WI38 (cell line): Measurements from ENCODE around the gene LRRC57.

Experiments used
- H3K4me3 ChIP-seq: 2 replicates; pipeline ENCODE4 v1.5.1; 2011; ENCODE audit warnings: low read depth, mild to moderate bottlenecking, control low read depth, low read length
- TF ChIP-seq, protein P1 (sequence below): IDR thresholded peaks from 2 replicates; pipeline ENCODE4 v1.5.1; 2012; ENCODE audit warnings: low read depth, mild to moderate bottlenecking, control low read depth, low read length

Gene LRRC57

DNA sequence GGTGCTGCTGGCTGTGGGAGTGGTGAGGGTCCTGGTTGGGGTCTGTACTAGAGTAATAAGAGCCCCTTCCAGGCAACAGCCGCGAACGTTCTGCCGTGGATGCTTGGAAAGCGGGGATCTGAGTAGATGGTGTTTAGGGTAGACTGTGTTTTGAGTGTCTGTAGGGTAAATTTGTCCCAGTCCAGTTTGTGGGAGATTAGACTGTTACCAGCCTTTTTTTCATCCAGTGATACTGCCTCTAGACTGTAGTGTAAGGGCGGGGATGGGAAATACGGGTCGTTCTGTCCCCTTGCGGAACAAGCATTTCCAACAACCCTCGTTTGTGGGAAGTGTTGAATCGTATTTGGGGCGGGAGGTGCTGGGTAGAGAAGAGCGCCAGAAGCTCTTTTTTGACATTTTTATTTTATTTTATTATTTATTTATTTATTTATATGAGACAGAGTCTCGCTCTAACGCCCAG, 469 bp upstream of the LRRC57 start:
- TF ChIP-seq, protein P1, sequence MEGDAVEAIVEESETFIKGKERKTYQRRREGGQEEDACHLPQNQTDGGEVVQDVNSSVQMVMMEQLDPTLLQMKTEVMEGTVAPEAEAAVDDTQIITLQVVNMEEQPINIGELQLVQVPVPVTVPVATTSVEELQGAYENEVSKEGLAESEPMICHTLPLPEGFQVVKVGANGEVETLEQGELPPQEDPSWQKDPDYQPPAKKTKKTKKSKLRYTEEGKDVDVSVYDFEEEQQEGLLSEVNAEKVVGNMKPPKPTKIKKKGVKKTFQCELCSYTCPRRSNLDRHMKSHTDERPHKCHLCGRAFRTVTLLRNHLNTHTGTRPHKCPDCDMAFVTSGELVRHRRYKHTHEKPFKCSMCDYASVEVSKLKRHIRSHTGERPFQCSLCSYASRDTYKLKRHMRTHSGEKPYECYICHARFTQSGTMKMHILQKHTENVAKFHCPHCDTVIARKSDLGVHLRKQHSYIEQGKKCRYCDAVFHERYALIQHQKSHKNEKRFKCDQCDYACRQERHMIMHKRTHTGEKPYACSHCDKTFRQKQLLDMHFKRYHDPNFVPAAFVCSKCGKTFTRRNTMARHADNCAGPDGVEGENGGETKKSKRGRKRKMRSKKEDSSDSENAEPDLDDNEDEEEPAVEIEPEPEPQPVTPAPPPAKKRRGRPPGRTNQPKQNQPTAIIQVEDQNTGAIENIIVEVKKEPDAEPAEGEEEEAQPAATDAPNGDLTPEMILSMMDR = no peak
- H3K4me3 ChIP-seq = peak overlapping the region; percentile 98

DNA sequence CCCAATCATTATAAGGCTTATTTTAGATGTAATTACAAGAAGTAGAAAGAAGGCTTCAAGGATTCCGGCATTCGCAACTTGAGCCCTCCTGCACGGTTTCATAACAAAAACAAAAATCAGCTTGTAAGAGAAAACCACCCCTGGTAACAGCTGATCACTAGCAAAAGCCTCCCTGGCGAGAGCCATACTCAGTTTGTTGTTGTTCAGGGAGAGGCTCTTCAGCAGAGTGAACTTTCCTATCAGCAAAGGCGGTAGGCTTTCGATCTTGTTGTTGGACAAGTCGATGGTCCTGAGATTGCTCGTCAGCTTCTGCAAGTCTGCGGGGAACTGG, 710 bp downstream of the LRRC57 start:
- H3K4me3 ChIP-seq = peak overlapping the region; percentile 98
- TF ChIP-seq, protein P1 = no peak

DNA sequence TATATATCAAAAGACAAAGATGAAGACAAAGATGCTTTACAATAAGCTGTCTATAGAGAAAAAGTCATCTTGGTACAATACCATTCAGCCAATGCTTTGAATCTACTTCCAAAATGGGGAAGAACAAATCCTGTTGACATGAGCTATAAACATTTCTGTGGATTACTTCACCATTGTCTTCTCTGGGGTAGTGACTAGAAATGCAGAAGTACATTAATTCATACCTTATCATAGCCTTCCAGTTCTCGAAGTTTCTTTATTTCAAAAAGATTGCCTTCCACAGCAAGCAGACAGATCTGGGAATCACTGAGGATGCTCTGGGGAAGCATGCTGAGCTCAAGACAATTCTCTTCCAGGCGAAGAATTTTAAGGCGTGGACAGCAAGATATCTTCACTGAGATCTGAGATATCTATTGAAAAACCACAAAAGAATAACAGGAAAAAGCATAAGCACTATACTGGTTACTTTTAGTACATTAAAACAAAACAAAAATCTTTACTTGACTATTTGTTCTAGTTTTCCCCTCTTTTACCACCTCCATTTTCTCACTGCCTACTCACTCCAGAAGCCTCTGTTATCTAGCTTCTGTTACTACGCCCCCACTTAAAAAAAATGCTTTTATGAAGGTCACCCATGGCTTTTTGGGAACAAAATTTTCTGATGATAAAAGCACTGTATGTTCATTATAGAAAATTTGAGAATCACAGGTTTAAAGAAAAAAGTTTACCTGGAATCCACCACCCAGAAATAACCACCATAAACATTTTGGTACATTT, 3.6 kb downstream of the LRRC57 start:
- TF ChIP-seq, protein P1 = no peak
- H3K4me3 ChIP-seq = no peak overlapping the region

DNA sequence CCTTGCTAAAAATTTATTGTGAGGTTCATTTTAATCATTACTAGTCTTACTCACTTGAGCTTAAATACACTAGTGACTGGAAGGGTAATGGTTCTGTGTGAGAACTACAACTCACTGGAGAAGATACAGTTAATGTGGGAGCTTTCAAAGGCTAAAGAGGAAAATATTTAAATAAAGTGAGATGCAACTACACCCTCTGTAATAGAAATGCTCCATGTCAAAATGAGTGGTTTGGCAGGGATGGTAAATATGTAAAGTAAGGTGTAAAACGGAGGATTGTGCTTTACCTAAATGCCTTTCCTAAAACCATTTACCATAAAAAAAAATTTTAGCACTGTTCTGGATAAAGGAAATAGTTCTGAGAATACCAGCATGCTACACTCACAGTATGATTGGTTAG, 15.3 kb downstream of the LRRC57 start:
- TF ChIP-seq, protein P1 = no peak
- no peak overlapping the region for H3K4me3 ChIP-seq

DNA sequence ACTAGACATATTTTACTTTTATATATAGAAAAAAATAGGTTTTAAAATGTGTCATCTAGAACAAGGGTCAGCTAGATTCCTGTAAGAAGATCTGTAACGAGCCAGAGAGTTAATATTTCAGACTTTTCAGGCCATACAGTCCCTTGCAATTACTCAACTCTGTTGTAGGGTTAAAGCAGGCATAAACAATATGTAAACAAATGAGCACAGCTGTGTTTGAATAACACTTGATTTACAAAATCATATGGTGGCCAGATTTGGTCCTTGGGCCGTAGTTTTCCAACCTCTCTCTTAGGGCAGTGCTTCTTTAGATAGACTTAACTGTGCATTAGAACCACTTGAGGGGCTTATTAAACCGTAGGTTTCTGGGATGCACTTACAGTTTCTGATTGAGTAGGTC, 19.6 kb downstream of the LRRC57 start:
- TF ChIP-seq, protein P1 = no peak
- H3K4me3 ChIP-seq = no peak overlapping the region

DNA sequence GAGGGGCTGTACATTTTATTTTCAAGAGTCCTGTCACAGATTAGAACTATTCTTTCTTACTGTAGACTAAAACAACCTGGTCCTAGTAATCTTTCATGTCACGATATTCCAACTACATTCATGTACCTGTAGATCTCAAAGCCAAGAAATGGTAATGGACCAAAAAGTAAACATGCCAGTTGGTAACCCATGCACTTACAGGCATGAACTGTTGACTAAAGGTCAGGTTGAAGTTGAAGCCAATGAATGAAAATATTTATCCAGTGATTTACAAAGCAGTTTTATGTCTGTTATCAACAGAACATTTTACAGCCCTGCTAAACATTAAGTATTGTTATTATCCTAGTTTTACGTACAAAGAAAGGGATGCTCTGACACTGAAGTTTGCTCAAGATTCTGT, 25.3 kb downstream of the LRRC57 start:
- TF ChIP-seq, protein P1 = no peak
- no peak overlapping the region for H3K4me3 ChIP-seq

DNA sequence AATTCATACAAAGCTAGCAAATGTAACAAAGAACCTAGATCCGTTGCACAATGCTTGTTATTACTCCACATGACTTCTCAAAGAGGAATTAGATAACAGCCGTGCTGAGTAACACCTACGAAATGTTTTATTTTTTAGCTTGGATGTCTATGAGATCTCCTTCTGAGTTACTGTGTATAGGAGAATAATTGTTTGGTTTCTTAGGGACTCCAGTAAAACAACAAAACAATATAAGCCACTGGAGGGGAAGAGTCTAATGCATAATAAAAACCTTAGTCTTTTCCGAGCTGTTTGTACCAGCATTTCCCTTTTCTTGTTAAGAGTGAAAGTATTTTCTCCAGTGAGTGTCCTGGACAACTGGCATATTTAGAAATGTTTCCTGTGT, 37.6 kb downstream of the LRRC57 start:
- TF ChIP-seq, protein P1 = no peak
- H3K4me3 ChIP-seq = peak overlapping the region; percentile 47
